ENCODE results near the gene VWF.
"Not testable (repeated sequence)": the region's sequence is repeated elsewhere in the genome, so short reads cannot be mapped to it uniquely, and the experiment has no call there.

Gene VWF

DNA sequence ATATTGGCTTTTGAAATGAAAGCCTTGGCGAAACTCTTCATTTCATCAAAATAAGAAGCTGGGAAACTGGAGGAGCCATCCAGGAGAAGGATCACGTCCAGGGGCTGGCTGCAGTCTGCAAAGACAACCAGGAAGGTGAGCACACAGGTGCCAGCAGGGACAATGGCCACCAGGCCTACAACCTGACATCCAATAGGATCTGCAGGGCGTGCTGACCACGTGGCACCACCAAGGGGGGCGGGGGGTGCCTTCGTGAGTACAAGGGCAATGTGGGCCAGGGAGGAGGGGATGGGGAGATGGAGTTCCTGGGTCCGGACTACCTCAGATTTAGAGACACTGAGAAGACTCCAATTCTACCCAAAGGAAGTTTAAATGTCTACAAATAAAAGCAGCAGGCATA, 107.7 kb downstream of the VWF start:
- no peaks in the 10 kb centered on the region for H3K4me1 ChIP-seq
- H2AFZ ChIP-seq = no peak overlapping the region
- no peak overlapping the region for H3K9ac ChIP-seq
- H3K27me3 ChIP-seq (ENCODE audit: control insufficient read depth, insufficient read depth, low read length) = no peaks in the 10 kb centered on the region
- no peaks in the 10 kb centered on the region for H3K36me3 ChIP-seq (ENCODE audit: control insufficient read depth, insufficient read depth, low read length)
- TF ChIP-seq CTCF (IDR thresholded peaks at IDR 0.05) = no peak
- H3K79me2 ChIP-seq = no peaks in the 10 kb centered on the region
- H3K4me3 ChIP-seq (ENCODE audit: low read depth, low read length) = no peak overlapping the region
- H3K4me2 ChIP-seq (ENCODE audit: low read length) = no peak overlapping the region
- no peaks in the 10 kb centered on the region for H3K9me3 ChIP-seq (ENCODE audit: control insufficient read depth, low read length)
- no peak overlapping the region for H3K27ac ChIP-seq

GRCh38 chr12:6016004-6016403, 108.5 kb downstream of the VWF start:
- H3K36me3 ChIP-seq (ENCODE audit: control insufficient read depth, insufficient read depth, low read length); H2AFZ ChIP-seq; H3K9ac ChIP-seq: not testable (repeated sequence)

GRCh38 chr12:6015271-6015670, 109.2 kb downstream of the VWF start:
- H3K79me2 ChIP-seq; H3K27me3 ChIP-seq (ENCODE audit: control insufficient read depth, insufficient read depth, low read length); H3K9me3 ChIP-seq (ENCODE audit: control insufficient read depth, low read length); H3K9ac ChIP-seq; H3K4me1 ChIP-seq; H2AFZ ChIP-seq; H3K4me2 ChIP-seq (ENCODE audit: low read length); H3K4me3 ChIP-seq (ENCODE audit: low read depth, low read length); H3K27ac ChIP-seq; H3K36me3 ChIP-seq (ENCODE audit: control insufficient read depth, insufficient read depth, low read length): not testable (repeated sequence)

More at GRCh38 chr12:6016004-6016403, 108.5 kb downstream of the VWF start:
- not testable (repeated sequence) for H3K4me3 ChIP-seq (ENCODE audit: low read depth, low read length); H3K4me2 ChIP-seq (ENCODE audit: low read length); H3K4me1 ChIP-seq; H3K9me3 ChIP-seq (ENCODE audit: control insufficient read depth, low read length); H3K79me2 ChIP-seq; H3K27ac ChIP-seq; H3K27me3 ChIP-seq (ENCODE audit: control insufficient read depth, insufficient read depth, low read length)

GRCh38 chr12:6010631-6011350, 113.7 kb downstream of the VWF start:
- H3K36me3 ChIP-seq (ENCODE audit: control insufficient read depth, insufficient read depth, low read length); H3K9me3 ChIP-seq (ENCODE audit: control insufficient read depth, low read length): not testable (repeated sequence)

GRCh38 chr12:5997260-5997659, 127.2 kb downstream of the VWF start:
- H3K4me3 ChIP-seq (ENCODE audit: low read depth, low read length) = no peak overlapping the region
- no peak overlapping the region for H3K27ac ChIP-seq
- H3K9me3 ChIP-seq (ENCODE audit: control insufficient read depth, low read length) = no peaks in the 10 kb centered on the region
- H3K79me2 ChIP-seq = no peaks in the 10 kb centered on the region
- no peaks in the 10 kb centered on the region for H3K4me1 ChIP-seq
- H3K4me2 ChIP-seq (ENCODE audit: low read length) = no peak overlapping the region
- H3K27me3 ChIP-seq (ENCODE audit: control insufficient read depth, insufficient read depth, low read length) = no peaks in the 10 kb centered on the region
- H2AFZ ChIP-seq = no peak overlapping the region
- H3K9ac ChIP-seq = no peak overlapping the region
- H3K36me3 ChIP-seq (ENCODE audit: control insufficient read depth, insufficient read depth, low read length) = no peaks in the 10 kb centered on the region
- no peak for TF ChIP-seq CTCF (IDR thresholded peaks at IDR 0.05)

More at GRCh38 chr12:6010631-6011350, 113.7 kb downstream of the VWF start:
- not testable (repeated sequence) for H2AFZ ChIP-seq; H3K4me2 ChIP-seq (ENCODE audit: low read length); H3K4me1 ChIP-seq; H3K27me3 ChIP-seq (ENCODE audit: control insufficient read depth, insufficient read depth, low read length); H3K27ac ChIP-seq; H3K79me2 ChIP-seq; H3K4me3 ChIP-seq (ENCODE audit: low read depth, low read length); H3K9ac ChIP-seq

DNA sequence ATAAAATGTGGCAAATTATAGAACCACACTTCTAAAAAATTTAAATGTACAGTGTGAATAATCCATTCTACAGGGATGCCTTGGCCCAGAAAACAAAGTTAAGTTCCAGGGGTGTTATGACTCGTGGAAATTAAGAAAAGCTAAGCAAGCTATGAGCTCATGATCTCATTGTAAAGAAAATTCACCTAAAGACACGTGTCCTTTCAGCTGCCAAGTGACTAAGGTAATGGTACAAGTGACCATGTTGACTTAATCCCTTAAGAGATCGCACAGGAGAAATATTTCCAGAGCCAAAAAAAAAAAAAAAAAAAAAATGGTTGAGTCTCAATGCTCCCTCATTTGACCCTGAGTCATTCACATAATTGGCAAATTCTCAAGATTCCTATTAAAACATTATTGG, 128.0 kb downstream of the VWF start:
- no peak overlapping the region for H3K27ac ChIP-seq
- H2AFZ ChIP-seq = no peak overlapping the region
- no peak overlapping the region for H3K9ac ChIP-seq
- H3K79me2 ChIP-seq = no peaks in the 10 kb centered on the region
- no peak for TF ChIP-seq CTCF (IDR thresholded peaks at IDR 0.05)
- H3K4me1 ChIP-seq = no peaks in the 10 kb centered on the region
- H3K4me3 ChIP-seq (ENCODE audit: low read depth, low read length) = no peak overlapping the region
- H3K4me2 ChIP-seq (ENCODE audit: low read length) = no peak overlapping the region
- H3K36me3 ChIP-seq (ENCODE audit: control insufficient read depth, insufficient read depth, low read length) = no peaks in the 10 kb centered on the region
- H3K27me3 ChIP-seq (ENCODE audit: control insufficient read depth, insufficient read depth, low read length) = no peaks in the 10 kb centered on the region
- no peaks in the 10 kb centered on the region for H3K9me3 ChIP-seq (ENCODE audit: control insufficient read depth, low read length)
